Activated T-helper 17 cell treated with anti-CD3 and anti-CD28 coated beads, Interleukin-2, amount 50 U/mL, for 72 hours (primary cell): ENCODE results near the gene NKTR. TPM values are rescaled to one million over a fixed set of nuclear protein-coding genes. Genes with fewer than 3 reads are reported as not detected.
"Not testable (repeated sequence)": the region's sequence is repeated elsewhere in the genome, so short reads cannot be mapped to it uniquely, and the experiment has no call there.

Experiments
- ATAC-seq: fragments of 150-1000 bp; cut with Tn5 transposase; replicated peaks from 2 replicates; pipeline ENCODE4 v1.10.0; 2021; ENCODE audit warnings: mild to moderate bottlenecking, moderate library complexity
- H3K27ac Mint-ChIP-seq: one replicate; pipeline ENCODE4 v1.8.0; 2022; ENCODE audit warnings: mixed read lengths
- H3K27me3 Mint-ChIP-seq: one replicate; pipeline ENCODE4 v1.8.0; 2022; ENCODE audit warnings: mixed read lengths
- H3K36me3 Mint-ChIP-seq: one replicate; pipeline ENCODE4 v1.8.0; 2022; ENCODE audit warnings: low read depth, mild to moderate bottlenecking, mixed read lengths
- H3K4me1 Mint-ChIP-seq: one replicate; pipeline ENCODE4 v1.8.0; 2022; ENCODE audit warnings: mixed read lengths
- H3K4me3 Mint-ChIP-seq: one replicate; pipeline ENCODE4 v1.8.0; 2022; ENCODE audit warnings: mild to moderate bottlenecking, mixed read lengths
- H3K9me3 Mint-ChIP-seq: one replicate; pipeline ENCODE4 v1.8.0; 2022; ENCODE audit warnings: mixed read lengths
- total RNA-seq, 2 donors: library from RNA; stranded (reverse); gene quantifications; one replicate each; pipeline ENCODE4 v1.2.3, GENCODE V29; 2022

NKTR gene
- 100 to 1,000 TPM in 1 of 2 donors, 10 to 100 TPM in 1; 81.8 to 122 TPM for total RNA-seq

DNA sequence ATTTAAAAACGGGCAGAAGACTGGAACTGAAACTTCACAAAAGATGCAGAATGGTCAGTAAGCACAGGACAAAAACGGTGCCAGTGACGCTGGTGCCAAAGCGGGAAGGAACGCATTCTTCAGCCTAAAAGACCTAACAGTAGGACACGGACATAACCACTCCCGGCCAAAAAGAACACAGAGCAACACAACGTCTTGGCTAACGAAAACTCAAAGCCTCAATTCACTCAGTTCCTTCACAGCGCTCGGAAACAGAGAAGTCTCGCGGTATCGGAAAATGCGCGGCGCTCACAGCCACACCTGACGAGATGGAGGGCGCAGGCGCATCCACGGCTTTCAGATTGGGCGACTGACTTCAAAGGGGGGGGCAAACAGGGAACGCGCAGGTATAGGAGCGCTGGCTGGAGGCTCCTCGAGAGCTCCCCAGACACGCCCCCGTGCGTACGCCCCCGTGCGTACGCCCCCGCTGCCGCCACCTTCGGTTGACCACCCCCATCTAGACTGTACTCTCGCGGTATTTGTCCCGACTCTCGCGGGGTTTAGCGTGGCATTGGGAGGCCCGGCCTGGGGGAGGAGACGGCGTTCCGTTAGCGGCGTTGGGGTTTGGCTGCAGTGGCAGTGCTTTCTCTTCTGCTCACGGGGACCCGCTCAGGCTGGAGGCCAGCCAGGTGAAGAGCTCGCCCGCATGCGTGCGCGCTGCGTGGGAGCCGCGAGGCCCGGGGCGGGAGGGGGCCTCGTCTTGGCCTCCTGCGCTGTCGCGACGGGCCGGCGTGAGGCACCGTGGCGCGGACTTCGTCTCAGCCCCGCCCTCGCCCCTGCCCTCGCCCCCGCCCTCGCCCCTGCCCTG is at the start of gene NKTR:
TSS of gene NKTR (plus strand) at position 576 of the 847 bp plus-strand sequence. CDS start 321 bp downstream, outside the sequence.
- H3K36me3 Mint-ChIP-seq: peaks cover 70% of the 10 kb centered on the region
- peak; percentile 85 for ATAC-seq
- H3K27ac Mint-ChIP-seq: peak within 1 kb of the TSS; percentile 98
- no peaks in the 10 kb centered on the region for H3K9me3 Mint-ChIP-seq
- peaks cover 17% of the 10 kb centered on the region for H3K4me1 Mint-ChIP-seq
- peak within 1 kb of the TSS; percentile 100 for H3K4me3 Mint-ChIP-seq
- no peaks in the 10 kb centered on the region for H3K27me3 Mint-ChIP-seq

DNA sequence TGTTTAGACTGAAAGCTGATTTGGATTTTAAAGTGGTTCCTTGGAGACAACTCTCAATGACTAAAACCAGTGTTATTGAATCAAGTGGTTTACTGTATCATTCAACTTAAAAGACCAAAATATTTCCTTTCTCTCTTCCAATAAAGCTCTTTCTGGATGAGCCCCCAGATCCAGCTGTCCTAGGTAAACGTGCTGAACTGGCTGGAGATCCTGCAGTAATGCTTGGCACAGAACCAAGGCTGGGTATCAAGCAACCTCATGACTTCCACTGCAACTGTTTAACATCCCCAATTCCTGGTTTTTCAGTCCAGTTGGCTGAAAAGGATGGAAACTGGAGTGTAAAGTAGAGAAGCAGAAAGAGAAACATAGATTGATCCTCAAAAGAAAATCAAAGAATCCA is 47.7 kb upstream of the NKTR start:
- no peaks in the 10 kb centered on the region for H3K9me3 Mint-ChIP-seq

DNA sequence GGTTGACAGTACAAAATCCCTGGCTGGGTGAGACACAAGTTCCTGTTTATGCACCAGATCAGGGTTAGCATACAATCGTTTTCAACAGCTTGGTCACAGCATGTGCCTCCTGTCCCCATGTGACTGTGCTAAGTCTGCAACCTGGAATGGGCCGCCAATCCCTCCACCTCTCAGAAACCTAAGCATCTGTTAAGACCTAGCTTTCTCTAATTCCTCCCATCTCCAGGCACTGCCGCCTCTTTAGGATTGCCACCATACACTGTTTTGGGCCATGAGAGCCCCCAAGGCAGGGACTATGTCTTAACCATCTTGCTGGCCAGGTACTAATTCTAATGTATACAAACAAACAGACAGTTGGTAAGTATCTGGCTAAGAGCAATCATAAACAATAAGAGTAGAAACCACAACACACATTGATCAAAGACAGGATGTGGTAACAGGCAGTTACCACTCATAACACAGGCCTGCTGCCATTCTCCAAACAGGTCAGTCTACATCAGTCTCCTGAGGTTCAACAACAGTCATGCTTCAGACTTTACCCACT is 44.3 kb upstream of the NKTR start:
- H3K9me3 Mint-ChIP-seq: no peaks in the 10 kb centered on the region
- peaks cover 20% of the 10 kb centered on the region for H3K4me1 Mint-ChIP-seq
- peak; percentile 98 for ATAC-seq
- H3K27ac Mint-ChIP-seq: peak overlapping the region; percentile 96
- H3K27me3 Mint-ChIP-seq: no peaks in the 10 kb centered on the region
- peak overlapping the region; percentile 74 for H3K4me3 Mint-ChIP-seq
- peaks cover 86% of the 10 kb centered on the region for H3K36me3 Mint-ChIP-seq

More for the DNA sequence above, 47.7 kb upstream of the NKTR start:
- no peak overlapping the region for H3K4me3 Mint-ChIP-seq
- peaks cover 76% of the 10 kb centered on the region for H3K36me3 Mint-ChIP-seq
- H3K4me1 Mint-ChIP-seq: peaks cover 24% of the 10 kb centered on the region
- no peak for ATAC-seq
- no peaks in the 10 kb centered on the region for H3K27me3 Mint-ChIP-seq
- H3K27ac Mint-ChIP-seq: peak overlapping the region; percentile 18

DNA sequence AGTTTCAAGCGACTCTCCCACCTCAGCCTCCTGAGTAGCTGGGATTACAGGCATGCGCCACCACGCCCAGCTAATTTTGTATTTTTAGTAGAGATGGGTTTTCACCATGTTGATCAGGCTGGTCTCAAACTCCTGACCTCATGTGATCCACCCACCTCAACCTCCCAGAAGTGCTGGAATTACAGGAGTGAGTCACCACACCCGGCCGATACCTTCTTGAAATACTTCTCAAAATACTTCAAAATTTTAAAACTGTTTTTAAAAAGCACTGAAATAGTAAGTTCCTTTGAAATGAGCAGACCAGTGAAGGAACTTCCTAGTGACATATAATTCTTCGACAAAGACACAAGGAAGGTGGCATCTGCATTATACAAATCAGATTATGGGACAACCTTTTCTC is 43.7 kb upstream of the NKTR start:
- peak overlapping the region; percentile 96 for H3K27ac Mint-ChIP-seq
- peak overlapping the region; percentile 74 for H3K4me3 Mint-ChIP-seq
- not testable (repeated sequence) for H3K9me3 Mint-ChIP-seq

DNA sequence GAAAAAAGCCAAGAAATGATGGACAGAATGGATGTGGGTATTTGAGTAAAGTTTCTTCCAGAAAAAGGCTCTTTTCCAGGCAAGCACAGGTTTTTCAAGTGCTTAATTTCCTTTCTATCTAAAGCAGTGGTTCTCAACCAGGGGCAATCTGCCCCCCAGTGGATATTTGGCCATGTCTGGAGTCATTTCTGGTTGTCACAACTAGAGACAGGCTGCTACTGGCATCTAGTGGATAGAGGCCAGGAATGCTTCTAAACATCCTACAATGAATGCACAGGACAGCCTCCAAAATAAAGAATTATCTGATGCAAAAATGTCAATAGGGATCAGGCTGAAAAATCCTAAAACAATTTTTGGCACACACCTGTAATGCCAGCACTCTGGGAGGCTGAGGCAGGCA is 42.6 kb upstream of the NKTR start:
- H3K27me3 Mint-ChIP-seq: no peaks in the 10 kb centered on the region
- ATAC-seq: no peak
- peak overlapping the region; percentile 96 for H3K27ac Mint-ChIP-seq
- H3K4me3 Mint-ChIP-seq: no peak overlapping the region
- no peaks in the 10 kb centered on the region for H3K9me3 Mint-ChIP-seq
- H3K36me3 Mint-ChIP-seq: peaks cover 88% of the 10 kb centered on the region
- H3K4me1 Mint-ChIP-seq: peaks cover 20% of the 10 kb centered on the region

More for the DNA sequence above, 43.7 kb upstream of the NKTR start:
- not testable (repeated sequence) for H3K27me3 Mint-ChIP-seq
- peak; percentile 13 for ATAC-seq
- peaks cover 87% of the 10 kb centered on the region for H3K36me3 Mint-ChIP-seq
- H3K4me1 Mint-ChIP-seq: peaks cover 20% of the 10 kb centered on the region

DNA sequence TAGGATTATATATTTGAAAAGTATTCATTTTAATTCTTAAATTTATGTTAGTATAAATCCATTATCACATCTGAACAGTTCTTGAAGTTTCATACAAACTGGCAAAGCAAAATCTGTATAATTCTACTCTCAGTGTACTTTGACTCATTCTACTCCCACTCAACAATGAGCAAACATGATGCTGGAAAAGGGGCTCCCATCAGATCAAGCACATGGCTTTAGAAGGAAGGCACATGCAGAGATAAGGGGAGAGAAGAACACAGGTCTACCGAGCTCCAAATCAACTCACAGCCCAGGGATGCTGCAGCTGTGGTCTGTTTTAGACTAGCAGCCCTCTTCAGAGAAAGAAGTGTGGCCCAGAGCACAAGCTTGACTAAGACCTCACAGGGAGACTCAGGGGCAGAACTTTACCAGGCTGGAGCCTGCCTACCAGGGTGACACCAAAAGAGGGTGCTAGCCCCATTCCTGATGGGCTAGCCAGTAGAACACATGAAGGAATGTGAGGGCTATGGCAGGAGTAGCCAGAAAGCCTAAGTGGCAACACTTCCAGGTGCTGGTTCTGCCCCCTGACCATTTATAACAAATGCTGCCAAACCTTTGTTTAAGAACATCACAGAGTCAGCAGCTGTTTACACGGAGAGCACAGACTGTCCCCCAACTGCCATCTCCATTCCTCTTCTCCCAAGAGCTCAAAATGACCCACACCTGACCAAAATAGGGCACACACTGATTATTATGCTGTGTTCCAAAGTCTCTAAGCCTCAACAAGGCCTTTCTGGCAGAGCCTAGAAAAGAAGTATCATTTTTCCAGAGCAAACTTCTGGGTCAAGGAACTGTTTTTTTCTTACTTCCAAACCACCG is 38.2 kb upstream of the NKTR start:
- H3K27ac Mint-ChIP-seq: peak overlapping the region; percentile 24
- peaks cover 89% of the 10 kb centered on the region for H3K36me3 Mint-ChIP-seq
- H3K4me1 Mint-ChIP-seq: peaks cover 6% of the 10 kb centered on the region
- H3K9me3 Mint-ChIP-seq: no peaks in the 10 kb centered on the region
- ATAC-seq: peak; percentile 56
- no peaks in the 10 kb centered on the region for H3K27me3 Mint-ChIP-seq
- H3K4me3 Mint-ChIP-seq: no peak overlapping the region

DNA sequence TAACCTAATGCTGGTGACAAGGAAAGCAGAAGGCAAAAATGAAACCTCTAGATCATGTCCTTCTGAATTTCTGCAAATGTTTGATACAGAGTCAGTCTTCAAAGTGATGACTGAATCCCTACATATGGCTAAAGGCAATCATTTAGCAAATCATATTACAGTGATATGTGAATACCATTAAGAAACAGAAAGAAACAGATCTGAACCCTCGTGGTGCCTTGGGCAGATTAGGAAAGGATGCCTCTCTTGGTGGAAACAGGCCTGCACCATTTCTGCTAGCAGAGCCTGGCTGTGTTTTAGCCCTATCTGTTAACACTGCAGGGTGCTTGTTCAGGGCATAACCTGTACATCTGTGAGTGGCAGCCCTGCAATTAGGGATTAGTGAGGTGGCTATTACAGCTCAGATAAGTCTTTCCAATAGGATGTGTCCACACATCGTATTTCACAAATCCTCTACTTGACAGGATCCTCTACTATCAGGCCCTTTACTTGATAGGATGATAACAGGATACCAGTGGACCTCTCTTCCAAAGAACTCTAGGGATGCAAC is 30.8 kb upstream of the NKTR start:
- H3K27me3 Mint-ChIP-seq: no peaks in the 10 kb centered on the region
- ATAC-seq: no peak
- H3K4me3 Mint-ChIP-seq: no peak overlapping the region
- H3K9me3 Mint-ChIP-seq: no peaks in the 10 kb centered on the region
- H3K36me3 Mint-ChIP-seq: peaks cover 83% of the 10 kb centered on the region
- H3K4me1 Mint-ChIP-seq: peaks cover 19% of the 10 kb centered on the region
- peak overlapping the region; percentile 6 for H3K27ac Mint-ChIP-seq

DNA sequence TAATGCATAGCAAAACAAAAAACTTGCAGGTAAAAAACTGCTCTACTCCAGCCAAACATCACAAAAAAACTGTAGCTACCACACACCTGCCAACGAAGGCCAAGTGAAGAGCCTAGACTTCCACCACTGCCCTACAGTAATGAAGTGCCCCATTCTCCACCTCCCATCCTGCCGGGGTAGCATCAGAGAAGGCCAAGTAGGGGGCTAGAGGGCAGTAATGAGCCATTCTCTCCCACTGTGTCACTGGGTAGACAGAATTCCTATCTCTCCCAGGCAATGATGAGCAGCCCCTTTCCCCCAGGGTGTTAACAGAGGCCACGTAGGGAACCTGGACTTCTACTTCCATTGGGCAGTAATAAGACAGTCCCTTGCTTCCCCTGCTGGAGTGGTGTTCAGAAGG is 28.2 kb upstream of the NKTR start:
- Mint-ChIP-seq H3K4me3 (no peak overlapping the region), H3K9me3 (no peaks in the 10 kb centered on the region), H3K27me3 (no peaks in the 10 kb centered on the region), H3K36me3 (peaks cover 82% of the 10 kb centered on the region), H3K4me1 (peaks cover 22% of the 10 kb centered on the region), H3K27ac (peak overlapping the region; percentile 63)
- ATAC-seq: peak; percentile 55

DNA sequence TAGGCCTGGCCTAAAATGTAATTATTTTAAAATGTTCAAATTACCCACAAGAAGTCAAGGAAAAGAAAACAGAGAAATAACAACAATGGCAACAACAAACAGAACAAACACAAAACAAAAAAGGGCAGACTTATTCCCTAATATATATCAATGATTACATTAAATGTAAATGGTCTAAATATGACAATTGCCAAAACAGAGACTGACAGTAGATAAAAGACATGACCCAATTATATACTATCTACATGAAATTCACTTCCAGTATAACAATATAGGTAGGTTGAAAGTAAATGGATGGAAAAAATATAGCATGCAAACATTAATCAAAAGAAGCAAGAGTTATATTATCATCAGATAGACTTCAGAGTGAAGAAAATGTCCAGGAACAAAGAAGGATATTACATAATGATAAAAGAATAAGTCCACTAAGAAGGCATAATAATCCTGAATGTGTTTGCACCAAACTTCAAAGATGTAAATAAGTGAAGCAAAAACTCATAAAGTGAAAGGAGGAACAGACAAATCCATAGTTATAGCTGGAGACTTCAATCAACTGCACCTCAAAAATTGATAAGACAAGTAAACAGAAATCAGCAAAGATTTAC is 25.2 kb upstream of the NKTR start:
- H3K36me3 Mint-ChIP-seq: peaks cover 82% of the 10 kb centered on the region
- H3K4me1 Mint-ChIP-seq: peaks cover 22% of the 10 kb centered on the region
- H3K4me3 Mint-ChIP-seq: no peak overlapping the region
- no peak for ATAC-seq
- no peaks in the 10 kb centered on the region for H3K27me3 Mint-ChIP-seq
- no peak overlapping the region for H3K27ac Mint-ChIP-seq
- no peaks in the 10 kb centered on the region for H3K9me3 Mint-ChIP-seq

DNA sequence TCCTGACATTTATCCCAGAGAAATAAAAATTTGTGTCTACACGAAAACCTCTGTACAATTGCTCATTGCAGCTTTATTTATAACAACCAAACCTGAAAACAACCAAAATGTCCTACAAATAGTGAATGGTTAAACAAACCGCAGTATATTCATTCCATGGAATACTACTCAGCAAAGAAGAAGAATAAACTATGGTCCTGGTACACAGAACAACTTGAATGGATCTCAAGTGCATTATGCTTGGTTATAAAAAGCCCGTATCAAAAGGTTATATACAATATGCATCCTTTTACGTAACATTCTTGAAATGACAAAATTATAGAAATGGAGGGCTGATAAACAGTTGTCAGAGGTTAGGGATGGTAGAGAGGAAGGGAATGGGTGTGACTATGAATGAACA is 22.4 kb upstream of the NKTR start:
- Mint-ChIP-seq H3K4me1 (peaks cover 29% of the 10 kb centered on the region), H3K36me3 (peaks cover 67% of the 10 kb centered on the region), H3K9me3 (no peaks in the 10 kb centered on the region), H3K27ac (no peak overlapping the region), H3K27me3 (no peaks in the 10 kb centered on the region), H3K4me3 (no peak overlapping the region)
- ATAC-seq: no peak

DNA sequence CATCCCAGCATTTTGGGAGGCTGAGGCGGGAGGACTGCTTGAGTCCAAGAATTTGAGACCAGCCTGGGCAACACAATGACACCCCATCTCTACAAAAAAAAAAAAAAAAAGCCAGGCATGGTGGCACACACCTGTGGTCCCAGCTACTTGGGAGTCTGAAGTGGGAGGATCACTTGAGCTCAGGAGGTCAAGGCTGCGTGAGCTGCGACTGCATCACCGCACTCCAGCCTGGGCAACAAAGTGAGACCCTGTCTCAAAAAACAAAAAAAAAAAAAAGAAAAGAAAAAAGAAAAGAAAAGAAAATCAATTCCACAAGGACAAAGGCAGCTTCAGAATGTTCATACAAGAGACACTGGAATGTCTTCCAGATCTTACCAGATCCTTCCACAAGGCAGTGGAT is 21.1 kb upstream of the NKTR start:
- peaks cover 54% of the 10 kb centered on the region for H3K36me3 Mint-ChIP-seq
- not testable (repeated sequence) for H3K9me3 Mint-ChIP-seq, ATAC-seq, H3K27me3 Mint-ChIP-seq
- peaks cover 34% of the 10 kb centered on the region for H3K4me1 Mint-ChIP-seq
- H3K4me3 Mint-ChIP-seq: peak overlapping the region; percentile 93
- H3K27ac Mint-ChIP-seq: peak overlapping the region; percentile 73

DNA sequence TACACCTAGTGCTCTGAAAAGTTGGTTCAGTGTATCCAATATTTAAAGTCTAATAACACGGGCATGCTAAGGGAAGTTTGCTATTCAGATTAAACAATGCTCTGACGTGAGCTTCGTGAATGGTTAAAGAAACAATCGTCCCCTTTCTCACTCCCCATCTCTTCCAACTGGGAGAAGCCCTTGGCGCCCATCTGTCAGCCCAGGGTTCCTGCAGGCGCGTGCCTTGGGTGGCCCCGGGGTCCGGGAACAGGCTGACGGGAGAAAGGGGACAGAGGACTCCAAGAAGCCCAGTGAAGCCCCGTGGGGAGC is 19.1 kb upstream of the NKTR start:
- Mint-ChIP-seq H3K27me3 (no peaks in the 10 kb centered on the region), H3K4me3 (peak overlapping the region; percentile 93), H3K9me3 (no peaks in the 10 kb centered on the region), H3K36me3 (peaks cover 34% of the 10 kb centered on the region), H3K27ac (peak overlapping the region; percentile 77), H3K4me1 (peaks cover 44% of the 10 kb centered on the region)
- ATAC-seq: no peak

DNA sequence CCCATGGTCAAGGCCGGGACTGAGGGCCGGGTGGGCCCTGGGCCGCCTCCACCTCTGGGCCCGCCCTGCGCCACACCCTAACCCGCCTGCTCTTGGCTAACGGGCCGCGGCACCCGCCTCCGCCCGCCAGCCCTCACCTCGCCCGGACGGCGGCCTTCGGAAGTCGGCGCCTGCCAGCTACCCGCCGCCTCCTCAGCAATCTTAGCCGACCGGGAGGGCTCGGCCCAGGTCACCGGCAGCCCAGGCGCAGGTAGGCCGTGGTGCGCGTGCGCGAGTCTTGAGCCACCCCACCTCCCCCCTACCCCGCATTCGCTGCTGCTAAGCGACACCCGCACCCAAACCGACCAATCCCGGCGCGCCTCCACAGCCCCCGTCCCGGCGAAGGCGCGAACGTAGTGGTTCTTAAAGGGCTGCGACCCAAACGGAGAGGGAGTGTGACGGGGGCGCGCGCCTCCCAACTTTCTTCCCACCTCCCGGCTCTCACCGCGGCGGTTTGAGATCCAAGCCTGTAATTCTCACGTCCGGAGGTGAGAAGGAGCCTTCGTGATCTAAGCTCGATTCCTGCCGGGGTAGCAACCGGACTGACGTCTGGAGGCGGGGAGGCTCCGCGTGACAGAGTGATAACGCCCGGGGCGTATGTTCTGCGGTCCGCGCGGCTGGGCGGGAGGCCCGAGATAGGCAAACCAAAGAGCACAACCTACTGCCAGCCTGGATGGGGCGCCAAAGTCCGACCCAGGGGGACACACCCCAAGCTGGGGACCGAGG is 18.6 kb upstream of the NKTR start, which contains the start of gene SEC22C:
TSS of gene SEC22C (minus strand) at position 259 of the 765 bp plus-strand sequence. CDS start 12,921 bp downstream, outside the sequence.
- peaks cover 49% of the 10 kb centered on the region for H3K4me1 Mint-ChIP-seq
- peak within 1 kb of the TSS; percentile 93 for H3K27ac Mint-ChIP-seq
- ATAC-seq: peak; percentile 91
- peak within 1 kb of the TSS; percentile 93 for H3K4me3 Mint-ChIP-seq
- H3K36me3 Mint-ChIP-seq: peaks cover 30% of the 10 kb centered on the region
- no peaks in the 10 kb centered on the region for H3K9me3 Mint-ChIP-seq
- H3K27me3 Mint-ChIP-seq: no peaks in the 10 kb centered on the region
